ENCODE measurements around the gene FBXO41.

The FBXO41 gene

DNA sequence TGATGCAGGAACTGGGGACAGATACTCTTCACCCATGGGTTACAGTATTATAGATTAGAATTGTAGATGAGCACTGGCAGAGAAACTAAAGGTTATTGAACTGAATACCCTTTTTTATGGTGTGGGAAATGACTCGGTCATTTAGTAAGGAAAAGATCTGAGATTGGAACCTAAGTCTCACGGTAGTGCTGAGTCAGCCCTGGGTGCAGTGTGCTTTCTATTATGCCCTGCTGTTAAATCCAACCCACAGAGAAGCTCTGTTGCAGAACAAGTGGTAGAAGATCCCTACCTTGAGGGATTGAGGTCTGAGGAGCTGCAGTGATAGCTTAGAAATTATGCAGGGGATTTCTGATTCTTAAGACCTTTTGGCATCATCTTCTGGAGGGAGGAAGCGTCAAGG is 37.4 kb downstream of the FBXO41 start:
- no peak for DNase-seq (ENCODE audit: low read depth in 2 of 2)

DNA sequence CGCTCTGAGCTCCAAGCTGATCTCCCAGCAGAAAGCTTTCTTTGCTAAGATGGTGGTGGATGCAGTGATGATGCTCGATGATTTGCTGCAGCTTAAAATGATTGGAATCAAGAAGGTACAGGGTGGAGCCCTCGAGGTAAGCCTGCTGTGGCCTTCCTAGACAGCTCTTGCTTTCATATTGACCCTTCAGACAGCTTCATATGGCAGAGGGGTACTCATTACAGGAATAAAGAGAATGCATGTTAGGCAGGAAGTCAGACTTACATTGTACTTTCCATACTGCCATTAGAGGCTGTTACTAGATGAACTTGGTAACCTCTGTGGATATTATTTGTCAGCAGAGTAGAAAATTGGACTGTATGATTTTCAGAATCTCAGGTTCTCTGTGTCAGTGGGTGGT is 39.7 kb downstream of the FBXO41 start:
- DNase-seq (ENCODE audit: low read depth in 2 of 2), result no peak

DNA sequence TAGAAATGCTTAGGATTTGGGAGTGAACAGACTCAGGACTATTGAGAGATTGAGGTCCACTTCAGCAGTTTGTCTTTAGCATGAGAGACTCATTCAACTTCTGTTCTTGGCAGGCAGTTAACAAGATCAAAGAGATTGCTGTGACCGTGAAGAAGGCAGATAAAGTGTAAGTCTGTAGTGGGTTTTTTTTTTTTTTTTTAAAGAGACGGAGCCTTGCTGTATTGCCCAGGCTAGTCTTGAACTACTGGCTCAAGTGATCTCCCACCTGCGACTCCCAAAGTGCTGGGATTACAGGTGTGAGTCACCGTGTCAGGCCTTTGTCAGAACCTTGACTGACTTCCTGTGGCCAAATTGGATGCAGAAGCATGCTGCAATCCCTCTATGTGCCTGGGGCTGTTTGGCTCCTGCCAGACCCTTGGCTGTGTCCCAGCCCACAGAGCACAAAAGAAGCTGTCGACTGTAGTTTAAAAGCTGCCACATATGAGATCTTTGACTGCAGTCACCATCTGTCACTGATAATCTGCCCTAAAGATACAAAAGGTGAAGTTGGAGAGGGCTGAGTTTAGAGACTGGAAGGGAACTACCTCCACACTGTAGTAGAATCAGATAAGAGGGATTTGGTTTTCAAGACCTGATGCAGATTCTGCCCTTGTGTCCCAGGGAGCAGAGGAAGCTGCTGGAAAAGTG is 40.3 kb downstream of the FBXO41 start:
- no peak for DNase-seq (ENCODE audit: low read depth in 2 of 2)

DNA sequence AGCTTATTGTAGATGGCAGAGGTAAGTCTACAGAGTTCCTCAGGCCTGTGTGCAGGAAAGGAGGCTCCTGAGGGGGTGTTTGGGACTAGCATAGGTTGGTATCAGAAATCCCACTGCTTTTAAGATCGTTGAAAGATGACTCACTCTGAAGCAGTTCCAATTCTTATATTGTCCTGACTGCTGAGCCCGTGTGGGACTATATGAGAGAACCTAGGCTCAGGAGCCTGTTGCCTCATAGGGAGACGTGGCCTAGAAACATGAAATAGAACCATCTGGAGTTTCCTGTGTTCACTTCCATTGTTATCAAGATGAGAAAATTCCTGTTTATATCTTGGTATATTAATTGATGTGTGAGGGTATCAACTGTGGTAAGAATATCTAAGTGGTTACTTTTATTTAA is 44.5 kb downstream of the FBXO41 start:
- DNase-seq (ENCODE audit: low read depth in 2 of 2), result no peak

DNA sequence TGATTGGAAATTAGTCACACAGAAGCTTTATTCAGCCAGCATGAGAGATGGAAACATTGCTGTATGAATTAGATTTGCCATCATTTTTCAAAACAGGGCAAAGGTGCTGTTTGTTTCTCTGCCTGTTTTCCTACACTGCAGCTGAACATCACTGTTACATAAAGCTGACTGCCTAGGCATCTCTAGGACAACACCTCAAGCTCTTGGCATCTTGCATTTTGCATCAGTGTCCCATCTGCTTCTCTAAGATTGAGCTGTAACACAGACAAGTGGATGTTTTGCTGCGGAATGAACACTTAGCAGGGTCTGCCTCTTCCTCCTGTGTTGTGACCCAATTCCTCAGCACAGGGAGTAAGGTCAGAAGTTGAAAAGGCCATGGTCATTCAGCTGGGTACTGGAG is 45.3 kb downstream of the FBXO41 start:
- DNase-seq (ENCODE audit: low read depth in 2 of 2), result no peak

DNA sequence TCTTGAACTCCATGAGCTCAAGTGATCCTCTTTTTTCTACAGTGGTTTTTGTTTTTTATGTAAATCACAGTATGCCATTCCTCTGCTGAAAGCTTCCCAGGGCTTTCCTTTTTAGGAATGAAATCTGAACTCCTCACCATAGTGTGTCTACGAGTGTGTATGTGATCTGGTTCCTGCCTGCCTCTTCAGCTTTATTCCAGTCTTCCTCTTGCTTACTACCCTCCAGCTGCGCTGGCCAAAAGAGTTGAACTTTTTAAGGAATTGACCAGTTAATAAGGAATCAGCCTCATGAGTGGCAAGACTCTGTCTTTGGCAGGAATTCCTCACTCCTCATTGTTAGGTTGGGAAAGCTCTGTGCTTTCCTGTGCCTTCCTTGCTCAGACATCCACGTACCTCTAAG is 46.1 kb downstream of the FBXO41 start:
- DNase-seq (ENCODE audit: low read depth in 2 of 2), result no peak

DNA sequence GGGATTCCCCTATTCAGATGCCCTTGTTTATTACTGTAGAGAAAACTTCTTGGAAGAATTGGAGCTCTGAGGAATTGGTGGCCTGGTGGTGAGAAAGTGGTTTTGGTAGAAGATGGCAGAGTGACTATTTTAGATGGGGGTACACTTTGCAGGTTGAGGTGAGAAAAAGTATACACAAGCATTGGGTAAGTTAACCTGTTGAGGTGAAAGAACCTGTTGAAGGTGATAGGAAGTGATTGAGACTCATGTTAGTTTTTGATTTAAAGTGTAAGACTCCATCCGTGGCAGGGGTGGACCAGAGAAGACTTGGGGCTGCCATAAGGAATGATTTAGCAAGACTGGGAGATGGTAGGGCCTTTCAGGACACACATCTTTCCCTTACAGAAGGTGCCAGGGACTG is 47.1 kb downstream of the FBXO41 start:
- DNase-seq (ENCODE audit: low read depth in 2 of 2), result no peak

DNA sequence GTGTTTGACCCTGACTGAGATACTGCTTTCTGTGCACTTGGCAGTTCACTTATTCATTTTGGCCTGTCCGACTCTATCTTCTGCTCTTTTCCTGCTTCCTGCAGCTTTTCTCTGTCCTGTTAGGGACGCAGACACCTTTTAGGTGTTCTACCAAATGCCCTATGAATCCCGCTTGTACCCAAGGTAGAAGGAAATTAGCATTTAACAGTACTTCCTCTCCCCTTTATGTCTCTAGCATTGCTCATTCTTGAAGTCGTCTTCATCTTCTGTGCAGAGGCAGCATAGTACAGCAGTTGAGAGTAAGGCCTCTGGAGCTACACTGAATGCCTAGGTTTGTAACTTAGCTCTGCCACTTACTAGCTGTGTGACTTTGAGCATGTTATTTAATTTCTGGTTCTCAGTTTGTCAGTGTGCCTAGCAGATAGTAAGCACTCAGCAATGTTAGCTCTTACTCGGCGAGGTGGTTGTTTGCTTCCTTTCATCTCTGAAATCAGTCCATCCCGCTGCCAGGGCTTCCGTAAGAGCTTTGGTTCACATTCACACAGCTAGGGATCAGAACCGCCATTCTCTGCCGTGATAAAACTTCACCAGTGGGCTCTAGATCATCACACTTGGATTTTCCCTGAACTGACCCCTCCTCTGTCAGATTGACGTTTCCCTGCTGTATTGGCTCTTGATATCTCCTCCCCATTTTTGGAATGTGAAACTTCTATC is 48.8 kb downstream of the FBXO41 start:
- DNase-seq (ENCODE audit: low read depth in 2 of 2), result no peak

DNA sequence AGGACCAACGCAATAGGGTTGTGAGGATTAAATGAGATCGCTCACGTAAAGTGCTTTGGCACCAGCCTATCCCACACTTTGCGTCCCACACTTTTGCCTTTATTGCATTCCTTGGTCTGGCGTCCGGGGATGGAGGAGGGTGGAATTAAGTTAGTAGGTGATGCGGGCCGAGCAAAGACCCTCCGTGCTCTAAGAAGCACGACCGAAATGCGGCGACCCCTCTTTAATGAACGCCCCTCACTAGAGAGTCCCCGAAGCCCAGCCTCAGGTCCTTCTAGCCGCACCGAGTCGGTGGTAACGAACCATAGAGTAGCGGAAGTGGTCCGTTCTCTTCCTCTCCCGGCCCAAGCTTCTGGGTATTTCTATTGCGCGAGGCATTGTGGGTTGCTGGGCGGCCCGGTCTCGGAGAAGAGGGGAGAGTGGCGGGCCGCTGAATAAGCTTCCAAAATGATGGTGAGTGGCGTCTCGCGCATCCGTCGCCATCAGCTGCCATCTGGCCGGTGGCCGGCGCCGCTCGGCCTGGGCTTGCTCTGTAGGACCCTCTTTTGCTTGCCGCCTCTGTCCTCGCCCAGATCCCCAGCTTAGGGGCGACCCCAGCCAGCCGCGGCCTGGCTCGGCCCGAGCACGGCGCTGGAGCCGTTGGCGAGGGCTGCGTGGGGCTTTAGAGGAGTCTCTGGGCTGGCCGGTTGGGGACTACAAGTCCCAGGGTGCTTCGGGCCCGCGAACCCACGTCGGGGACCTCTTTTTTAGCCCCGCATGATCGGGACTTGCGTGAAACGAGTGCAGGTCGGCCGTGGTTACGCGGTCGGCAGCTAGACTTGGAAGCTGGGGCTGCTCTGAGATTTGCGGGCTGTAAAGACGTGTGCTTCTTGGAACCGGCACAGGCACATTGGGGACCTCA is 50.1 kb downstream of the FBXO41 start, which contains the start of gene CCT7:
TSS of gene CCT7 (plus strand) at position 377 of the 901 bp plus-strand sequence. CDS start at position 448, 71 bp downstream.
- peak; percentile 75 to 77 for DNase-seq (ENCODE audit: low read depth in 2 of 2)

DNA sequence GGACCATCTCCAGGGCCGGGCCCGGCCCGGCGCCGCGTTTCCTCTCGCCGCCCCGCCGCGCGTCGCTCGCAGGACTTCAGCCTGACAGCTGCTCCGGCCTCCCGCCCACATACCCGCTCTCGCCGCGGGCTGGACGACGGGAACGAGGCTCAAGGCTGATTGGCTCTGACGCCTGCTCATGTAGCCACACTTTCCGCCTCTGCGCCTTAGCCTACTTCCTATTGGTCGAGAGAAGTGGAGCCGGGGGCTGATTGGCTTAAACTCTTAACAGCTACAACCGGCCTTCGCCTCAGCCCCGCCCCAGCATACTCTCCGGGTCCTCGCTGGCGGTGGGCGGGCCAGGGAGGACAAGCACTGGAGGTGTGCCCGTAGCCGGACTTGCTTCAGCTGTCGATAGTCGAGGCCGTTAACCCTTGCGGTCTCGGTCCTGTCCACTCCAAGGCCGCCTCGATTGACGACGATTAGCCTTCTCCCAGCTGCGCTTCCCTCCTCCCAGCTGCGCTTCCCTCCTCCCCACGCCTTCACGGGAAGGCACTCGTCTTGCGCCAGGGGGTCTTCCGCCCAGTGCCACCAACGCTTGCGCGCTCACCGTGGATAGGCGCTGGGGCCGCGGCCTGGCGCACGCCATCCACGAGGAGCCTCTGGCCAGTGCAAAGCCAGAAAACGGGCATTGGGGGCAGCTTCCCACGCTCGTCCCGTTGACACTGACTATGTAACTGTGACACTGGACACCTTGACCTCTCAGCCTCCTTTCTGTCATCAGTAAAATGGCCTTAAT is 50.9 kb downstream of the FBXO41 start, which contains the start of gene PRADC1:
TSS of gene PRADC1 (minus strand) at position 86 of the 778 bp plus-strand sequence. CDS start at position 7, 79 bp downstream.
- peak; percentile 92 to 93 for DNase-seq (ENCODE audit: low read depth in 2 of 2)

DNA sequence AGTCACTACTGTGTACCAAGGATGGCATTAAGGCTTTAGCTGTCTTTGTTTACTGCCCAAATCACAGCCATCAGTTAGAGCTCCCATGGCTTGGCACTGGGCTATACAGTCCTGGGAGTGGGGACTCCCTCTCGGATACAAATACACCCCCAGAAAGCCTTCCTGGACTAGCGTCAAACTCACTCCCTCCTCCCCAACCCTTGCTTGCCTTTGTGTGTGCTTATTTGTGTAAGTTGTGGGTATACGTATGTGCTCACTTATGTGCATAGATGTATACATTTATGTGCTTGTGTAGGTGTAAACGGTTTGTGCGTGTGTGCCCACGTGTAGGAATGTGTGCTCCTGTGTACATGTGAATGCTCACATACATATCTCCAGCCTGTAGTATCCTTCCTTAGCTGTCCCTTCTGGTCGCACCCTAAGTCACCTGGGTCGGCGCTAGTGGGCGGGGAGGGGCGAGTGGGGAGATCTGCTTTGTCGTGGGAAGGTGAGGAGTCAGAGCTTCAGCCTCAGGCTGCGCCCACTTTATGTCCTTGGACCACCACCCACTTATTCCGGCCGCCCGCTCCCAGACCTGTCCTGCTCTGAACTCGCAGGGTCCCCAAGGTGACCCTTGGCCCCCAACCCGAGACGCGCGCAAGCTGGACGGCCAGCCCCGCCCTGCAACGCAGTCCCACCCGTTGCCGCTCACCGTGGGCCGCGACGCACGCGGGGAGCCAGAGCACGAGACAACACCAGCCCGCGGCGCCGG is 51.7 kb downstream of the FBXO41 start:
- no peak for DNase-seq (ENCODE audit: low read depth in 2 of 2)

DNA sequence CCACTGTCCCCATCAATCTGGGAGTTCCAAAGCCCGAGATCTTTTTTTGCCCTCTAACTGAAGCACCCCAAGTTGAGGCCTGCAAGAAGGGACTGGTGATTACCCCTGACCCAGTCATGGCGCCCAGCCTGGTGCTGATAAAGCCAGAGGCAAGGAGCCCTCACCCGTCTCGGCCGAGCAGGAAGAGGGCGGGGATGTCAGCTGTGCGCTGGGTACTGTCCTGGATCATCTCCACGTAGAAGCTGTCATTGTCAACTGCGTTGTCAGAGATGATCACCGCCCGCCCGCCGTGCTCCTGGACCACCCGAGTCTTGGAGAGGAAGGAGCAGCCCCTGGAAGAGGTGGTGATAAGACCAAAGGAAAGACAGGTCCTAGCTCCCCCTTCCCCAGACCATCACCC is 55.6 kb downstream of the FBXO41 start:
- DNase-seq (ENCODE audit: low read depth in 2 of 2), result no peak

DNA sequence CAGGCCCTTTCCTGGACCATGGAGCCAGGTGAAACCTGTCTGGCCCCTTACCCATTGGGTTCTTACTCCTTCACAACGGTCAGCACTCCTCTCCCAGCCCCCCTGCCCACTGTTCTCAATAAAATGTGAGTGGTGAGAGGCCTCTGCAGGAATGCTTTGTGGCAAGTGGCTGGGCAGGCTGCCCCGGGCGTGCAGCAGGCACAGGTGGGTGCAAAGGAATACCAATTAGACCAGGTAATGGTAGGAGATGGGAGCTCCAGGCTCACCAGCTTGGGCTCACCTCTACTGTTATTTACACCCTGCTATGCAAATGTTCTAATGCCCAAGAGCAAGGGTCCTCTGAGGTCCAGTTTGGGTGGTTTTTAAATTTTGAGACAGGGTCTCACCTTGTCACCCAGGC is 57.2 kb downstream of the FBXO41 start:
- DNase-seq (ENCODE audit: low read depth in 2 of 2), result no peak

DNA sequence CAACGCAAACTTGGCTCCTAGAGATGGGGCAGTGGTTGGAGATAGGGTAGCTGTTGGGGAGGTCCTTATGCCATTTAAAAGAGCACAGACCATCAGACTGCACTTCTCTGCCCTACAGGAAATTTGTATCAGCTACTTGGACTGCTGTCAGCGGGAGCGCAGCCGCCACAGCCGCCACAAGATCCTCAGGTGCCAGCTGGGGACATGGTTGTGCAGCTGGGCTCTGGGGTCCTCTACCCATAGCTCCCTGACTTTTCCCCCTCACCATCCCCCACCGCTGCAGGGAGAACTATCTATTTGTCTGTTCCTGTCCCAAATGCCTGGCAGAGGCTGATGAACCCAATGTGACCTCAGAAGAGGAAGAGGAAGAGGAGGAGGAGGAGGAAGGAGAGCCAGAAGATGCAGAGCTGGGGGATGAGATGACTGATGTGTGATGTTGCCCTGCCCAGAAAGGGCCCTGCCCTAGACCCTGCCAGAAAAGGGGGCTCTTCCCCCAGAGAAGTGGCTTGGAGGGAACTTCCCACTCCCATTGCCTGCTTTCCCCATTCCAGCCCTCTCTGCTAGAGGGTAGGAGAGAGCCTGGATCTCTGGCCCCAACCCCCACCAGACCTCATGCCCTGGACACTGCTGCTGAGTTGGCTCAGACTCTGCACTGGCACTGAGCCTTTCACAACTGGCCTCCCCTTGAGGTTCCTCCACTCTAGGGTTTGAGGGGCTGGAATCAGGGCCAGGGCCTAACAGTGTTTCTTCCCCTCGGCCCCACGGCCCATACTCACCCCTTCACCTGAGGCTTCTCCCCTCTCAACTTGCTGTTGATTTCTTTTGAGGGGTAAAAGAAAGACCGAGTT is 58.5 kb downstream of the FBXO41 start:
- no peak for DNase-seq (ENCODE audit: low read depth in 2 of 2)

DNA sequence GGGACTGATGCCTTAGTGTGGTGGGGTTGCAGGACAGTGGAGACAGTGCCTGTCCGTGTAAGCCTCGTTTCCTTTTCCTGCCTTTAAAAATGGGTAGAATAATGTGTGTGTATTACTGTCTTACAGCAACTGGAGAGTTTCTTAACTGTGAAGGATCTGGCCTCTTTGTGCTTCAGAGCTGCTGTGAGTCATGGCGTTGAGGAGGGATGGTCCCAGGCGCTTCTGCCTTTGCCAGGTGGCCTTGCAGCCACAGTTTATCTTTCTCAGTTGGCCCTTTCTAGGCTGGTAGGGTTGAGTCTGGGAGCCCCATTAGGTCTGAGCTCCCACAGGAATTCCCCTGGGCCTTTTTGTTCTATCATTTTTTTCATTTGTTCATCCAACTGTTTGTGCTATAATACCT is 60.5 kb downstream of the FBXO41 start:
- no peak for DNase-seq (ENCODE audit: low read depth in 2 of 2)

DNA sequence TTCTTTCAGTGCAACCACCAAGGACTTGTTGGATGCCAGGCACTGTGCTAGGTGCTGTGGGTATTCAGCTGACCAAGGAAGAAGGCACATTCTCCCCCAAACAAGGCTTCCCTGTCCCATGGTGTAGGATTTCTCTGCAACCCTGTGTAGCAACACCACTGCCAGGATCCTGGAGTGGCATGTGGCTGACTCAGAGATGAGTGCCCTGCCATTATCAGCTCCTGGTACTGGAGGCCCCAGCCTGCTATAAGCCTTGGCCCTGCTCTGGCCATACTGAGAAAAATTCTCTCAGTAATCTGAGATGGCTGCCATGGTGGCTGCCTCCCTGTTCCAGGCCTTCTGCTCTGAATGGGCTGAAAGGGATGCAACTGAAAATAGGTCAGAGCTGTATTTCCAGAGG is 66.0 kb downstream of the FBXO41 start:
- DNase-seq (ENCODE audit: low read depth in 2 of 2), result no peak

DNA sequence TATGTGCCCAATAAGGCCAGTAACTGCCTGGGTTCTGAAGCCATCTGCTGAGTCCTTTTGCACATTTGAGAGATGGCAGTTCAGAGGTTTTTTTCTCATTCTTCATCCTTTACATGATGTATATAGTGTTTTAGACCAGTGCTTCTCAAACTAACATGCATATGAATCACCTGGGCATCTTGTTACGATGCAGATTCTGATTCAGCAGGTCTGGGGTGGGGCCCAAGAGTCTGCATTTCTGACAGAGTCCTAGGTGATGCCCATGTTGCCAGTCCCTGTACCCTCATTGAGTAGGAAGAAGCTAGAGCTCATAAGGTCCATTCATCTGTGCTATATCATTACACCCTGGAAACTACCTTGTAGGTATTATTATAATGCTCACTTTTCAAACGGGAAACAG is 66.5 kb downstream of the FBXO41 start:
- no peak for DNase-seq (ENCODE audit: low read depth in 2 of 2)

DNA sequence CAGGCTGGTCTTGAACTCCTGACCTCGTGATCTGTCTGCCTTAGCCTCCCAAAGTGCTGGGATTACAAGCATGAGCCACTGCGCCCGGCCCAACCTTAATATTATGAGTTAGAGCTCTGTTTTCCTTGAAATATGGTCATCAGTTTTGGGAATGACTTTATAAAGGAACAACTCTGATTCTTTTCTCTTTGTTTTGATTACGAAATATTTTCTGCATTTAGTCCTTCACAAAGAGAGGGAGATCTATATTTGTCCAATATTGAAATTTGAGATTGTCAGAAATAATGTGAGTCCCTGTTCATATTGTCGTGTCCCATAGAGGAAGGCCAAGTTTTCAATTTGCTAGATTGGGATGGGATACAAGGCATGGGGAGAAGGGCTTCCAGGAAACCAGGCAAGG is 67.1 kb downstream of the FBXO41 start:
- no peak for DNase-seq (ENCODE audit: low read depth in 2 of 2)

DNA sequence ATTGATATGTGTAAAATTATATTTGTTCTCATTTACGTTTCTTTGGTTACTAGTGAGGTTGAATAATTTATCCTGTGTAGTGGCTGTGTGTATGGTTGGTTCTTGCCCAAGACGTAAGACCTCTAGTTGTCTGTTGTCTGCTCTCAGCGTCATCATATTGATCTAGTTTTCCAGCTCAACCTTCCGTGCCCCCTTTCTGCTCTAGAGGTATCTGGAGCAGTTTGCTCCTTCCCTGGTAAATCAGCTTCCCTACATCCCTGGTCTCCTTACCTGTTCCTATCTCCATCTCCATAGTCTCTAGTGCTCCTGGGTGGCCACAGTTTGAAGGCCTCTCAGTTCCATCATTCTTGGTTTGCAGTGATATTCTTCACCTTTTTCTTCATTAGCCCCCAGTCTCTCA is 69.0 kb downstream of the FBXO41 start:
- no peak for DNase-seq (ENCODE audit: low read depth in 2 of 2)

All from stimulated activated CD8-positive, alpha-beta memory T cell treated with anti-CD3 and anti-CD28 coated beads, Interleukin-15, amount 100 ng/mL, for 48 hours (primary cell).